Heart left ventricle (tissue), 16 donors: ENCODE results near the gene CLMN. TPM values are rescaled to one million over a fixed set of nuclear protein-coding genes. Genes with fewer than 3 reads are reported as not detected.

Experiments
- ATAC-seq, 4 donors: fragments of 200-7000 bp; cut with Tn5 transposase; one replicate each; pipeline ENCODE4 v1.9.1; 2020 to 2022; ENCODE audit warnings: moderate library complexity in 4 of 4, mild to moderate bottlenecking in 3 of 4, moderate number of reproducible peaks in 1 of 4
- DNase-seq, 5 donors: peaks; one replicate each; pipeline ENCODE4 v3.0.0-alpha.2; 2020
- H3K27ac ChIP-seq, 12 donors: fragments of 200-600 bp; sonication (generic) in 4 of 12; one replicate each; pipeline versions ENCODE4 v1.5.0 to v1.8.0; 2016 to 2022; ENCODE audit warnings: mild to moderate bottlenecking in 2 of 12
- H3K27me3 ChIP-seq, 9 donors: fragments of 200-600 bp; sonication (generic) in 2 of 9; one replicate each; pipeline versions ENCODE4 v1.5.1 to v1.8.0; 2016 to 2022; ENCODE audit warnings: mild to moderate bottlenecking in 3 of 9
- H3K36me3 ChIP-seq, 9 donors: fragments of 200-600 bp; sonication (generic) in 2 of 9; one replicate each; pipeline versions ENCODE4 v1.5.0 to v1.8.0; 2018 to 2022; ENCODE audit warnings: mild to moderate bottlenecking in 2 of 9
- H3K4me1 ChIP-seq, 12 donors: fragments of 200-600 bp; sonication (generic) in 4 of 12; one replicate each; pipeline versions ENCODE4 v1.5.0 to v1.8.0; 2016 to 2022; ENCODE audit warnings: mild to moderate bottlenecking in 3 of 12
- H3K4me3 ChIP-seq, 12 donors: fragments of 200-600 bp; sonication (generic) in 4 of 12; one replicate each; pipeline versions ENCODE4 v1.5.0 to v1.8.0; 2017 to 2022; ENCODE audit warnings: mild to moderate bottlenecking in 9 of 12, moderate library complexity in 4 of 12
- H3K9me3 ChIP-seq, 12 donors: fragments of 200-600 bp; sonication (generic) in 4 of 12; one replicate each; pipeline versions ENCODE4 v1.5.0 to v1.8.0; 2016 to 2022; ENCODE audit warnings: mild to moderate bottlenecking in 1 of 12
- CTCF ChIP-seq, 12 donors: fragments of 200-600 bp; sonication (generic) in 4 of 12; IDR thresholded peaks; one replicate each; pipeline versions ENCODE4 v1.5.0 to v1.8.0; 2018 to 2022; ENCODE audit warnings: antibody characterized with exemption in 12 of 12, mild to moderate bottlenecking in 5 of 12
- POLR2A ChIP-seq, 2 donors: fragments of 450-650 bp; IDR thresholded peaks; one replicate each; pipeline ENCODE4 v1.6.1; 2017; ENCODE audit warnings: antibody characterized with exemption in 2 of 2, mild to moderate bottlenecking in 2 of 2, moderate library complexity in 2 of 2
- WGBS, 4 donors: extraction: QIAGEN DNeasy Blood & Tissue Kit in 2 of 4; methylation state at CpG; one replicate each; pipeline versions ENCODE4 v1.1.5 to v1.1.7; 2013 to 2018; 5-methylcytosine and 5-hydroxymethylcytosine counted together
- intact Hi-C, 10 donors: fragments of 100-400 bp; cut with DNase I; formaldehyde crosslinking; loops; one replicate each; pipeline versions ENCODE4 v1.11.1 to v1.14.2; 2022
- polyA plus RNA-seq, 2 donors: library from polyadenylated mRNA; stranded (reverse); fragments of 200-250 nt; gene quantifications; one replicate each; pipeline ENCODE4 v1.2.3, GENCODE V29; 2013
- total RNA-seq, 9 donors: library from RNA; depleted of rRNA in 2 of 9; stranded (reverse); fragments of >200 nt in 2 of 9; fragmentation: NEBNext Ultra II Directional in 3 of 9; extraction: Animal tissue kit (Norgen Biotek cat#: 25700) in 3 of 9; gene quantifications; one replicate each; pipeline versions ENCODE4 v1.1.0 to v1.2.4, GENCODE V29; 2016 to 2023
- donor health status: ischemic (EF 13 %, LVEDD 7.1; RV severe dilation, severe dysfunction).
- donor health status: healthy with polysubstance abuse.
- donor health status: DM: no; HTN: yes; CAD: no.
- donor health status: DM: no; HTN: no; CAD: no.
- donor health status: ischemic (EF 25% LVEDD 6.9; RV normal size, moderate dysfunction).
- donor health status: ischemic (EF 25% LVEDD 5.7; RV mildly dilated, moderate dysfunction).
- donor health status: healthy.
- donor health status: DM: yes; HTN: yes; CAD: no.
- donor health status: ischemic (EF 35%, LVEDD 5.7; RV mildly dilated, moderate dysfunction).
- donor health status: nonischemic (EF 11% LVEDD 7.7; RV severe dilation, severe dysfunction).
- donor health status: DM: yes; HTN: yes; CAD: no.
- donor health status: PGD.
- donor health status: ischemic (EF 29% LVEDD 5.4; RV normal size, mild dysfunction).
- donor health status: nonischemic (EF 23%, LVEDD 6.1; RV moderate dilation, normal function).

CLMN gene
- total and polyA plus RNA-seq, 11 donors: 3.1 to 10.2 (median 6.7) TPM

GRCh38 chr14:95363468-95363954 lies 43.8 kb upstream of the CLMN start:
- ATAC-seq (peak in 2 of 4 donors; percentile 9 to 46), DNase-seq (peak in 2 of 5 donors; percentile 36 to 43)
- no peaks in the 10 kb centered on the region for H3K9me3 ChIP-seq
- H3K36me3 ChIP-seq: no peaks in the 10 kb centered on the region
- no peak overlapping the region for H3K4me3 ChIP-seq
- no peak for TF ChIP-seq POLR2A (IDR thresholded peaks at IDR 0.05)
- TF ChIP-seq CTCF (IDR thresholded peaks at IDR 0.05): no peak
- intact Hi-C loops: no loop called here
- 50 to 59% (median 51%) methylated on average over 8 to 11 of the region's 11 CpGs for WGBS, 4 donors
- peaks cover 0 to 30% (median 7%) of the 10 kb centered on the region in 12 donors for H3K4me1 ChIP-seq
- peak overlapping the region in 6 of 12 donors; percentile 16 to 67 (median 43) for H3K27ac ChIP-seq
- peaks cover 0 to 45% (median 10%) of the 10 kb centered on the region in 9 donors for H3K27me3 ChIP-seq

GRCh38 chr14:95362138-95362494 lies 42.4 kb upstream of the CLMN start:
- Histone ChIP-seq H3K4me1 (peaks cover 0 to 30% (median 7%) of the 10 kb centered on the region in 12 donors), H3K9me3 (no peaks in the 10 kb centered on the region), H3K27ac (peak overlapping the region in 5 of 12 donors; percentile 30 to 67 (median 43)), H3K4me3 (no peak overlapping the region), H3K27me3 (peaks cover 0 to 38% (median 10%) of the 10 kb centered on the region in 9 donors), H3K36me3 (no peaks in the 10 kb centered on the region)
- no peak for ATAC-seq
- 47 to 58% (median 51%) methylated on average over 9 of the region's 9 CpGs for WGBS, 4 donors
- DNase-seq: no peak
- TF ChIP-seq CTCF (IDR thresholded peaks at IDR 0.05): no peak
- no peak for TF ChIP-seq POLR2A (IDR thresholded peaks at IDR 0.05)
- intact Hi-C loops: no loop called here

- WGBS, 4 donors: 19 to 24% (median 22%) methylated on average over 14 to 19 of the region's 19 CpGs
- H3K9me3 ChIP-seq: no peaks in the 10 kb centered on the region
- DNase-seq: peak in 4 of 5 donors; percentile 37 to 72 (median 51)
These were observed 41.8 kb upstream of the CLMN start for GRCh38 chr14:95361373-95362137.

More at GRCh38 chr14:95361373-95362137, 41.8 kb upstream of the CLMN start:
- Histone ChIP-seq H3K27ac (peak overlapping the region in 5 of 12 donors; percentile 30 to 67 (median 43)), H3K4me3 (no peak overlapping the region), H3K36me3 (no peaks in the 10 kb centered on the region), H3K27me3 (peaks cover 0 to 37% (median 10%) of the 10 kb centered on the region in 9 donors), H3K4me1 (peaks cover 0 to 30% (median 7%) of the 10 kb centered on the region in 12 donors)
- TF ChIP-seq POLR2A (IDR thresholded peaks at IDR 0.05) (no peak), CTCF (IDR thresholded peaks at IDR 0.05) (peak; percentile 27 to 74 (median 60))
- intact Hi-C loops: no loop called here
- ATAC-seq: peak; percentile 34 to 60 (median 45)
